ENCODE results near the gene TTC7B. TPM values are rescaled to one million over a fixed set of nuclear protein-coding genes. Genes with fewer than 3 reads are reported as not detected.

The TTC7B gene
- total RNA-seq, 4 donors from 2014 or later = 8.4 to 11.2 (median 9.2) TPM

GRCh38 chr14:90619911-90620310 lies 196.3 kb downstream of the TTC7B start:
- TF ChIP-seq POLR2AphosphoS5 (IDR thresholded peaks at IDR 0.05) = no peak
- TF ChIP-seq EP300 (IDR thresholded peaks at IDR 0.05; ENCODE audit: low read depth) = no peak
- no peak for TF ChIP-seq POLR2A (IDR thresholded peaks at IDR 0.05)
- TF ChIP-seq CTCF (IDR thresholded peaks at IDR 0.05) = no peak
- Histone ChIP-seq H3K27ac (no peak overlapping the region), H3K9me3 (no peaks in the 10 kb centered on the region), H3K27me3 (no peaks in the 10 kb centered on the region), H3K4me1 (no peaks in the 10 kb centered on the region), H3K4me3 (no peak overlapping the region), H3K36me3 (no peaks in the 10 kb centered on the region)
- in situ Hi-C loops (cut with MboI; ENCODE audit: low pct_ligation_motif_present in 1 of 4, low pct_unique_long_range_greater_than_20kb in 1 of 4, low sequenced_read_pairs in 3 of 4) = no loop called here
- intact Hi-C loops (cut with DNase I; ENCODE audit: low total_unique reads) = no loop called here
- DNase-seq = no peak
- WGBS, 2 donors (ENCODE audit: low coverage in 1 of 2) = 94% methylated on average over 8 of the region's 8 CpGs; no CpG with 5 or more reads in 1 of the 2 donors

- no peak for TF ChIP-seq CTCF (IDR thresholded peaks at IDR 0.05)
- TF ChIP-seq EP300 (IDR thresholded peaks at IDR 0.05; ENCODE audit: low read depth) = no peak
- TF ChIP-seq POLR2AphosphoS5 (IDR thresholded peaks at IDR 0.05) = no peak
- no peak for TF ChIP-seq POLR2A (IDR thresholded peaks at IDR 0.05)
- DNase-seq = no peak
- intact Hi-C loops (cut with DNase I; ENCODE audit: low total_unique reads) = no loop called here
- H3K4me3 ChIP-seq = no peak overlapping the region
- in situ Hi-C loops (cut with MboI; ENCODE audit: low pct_ligation_motif_present in 1 of 4, low pct_unique_long_range_greater_than_20kb in 1 of 4, low sequenced_read_pairs in 3 of 4) = no loop called here
- 91% methylated on average over 7 of the region's 7 CpGs; no CpG with 5 or more reads in 1 of the 2 donors for WGBS, 2 donors (ENCODE audit: low coverage in 1 of 2)
- no peaks in the 10 kb centered on the region for H3K27me3 ChIP-seq
- no peaks in the 10 kb centered on the region for H3K4me1 ChIP-seq
- no peak overlapping the region for H3K27ac ChIP-seq
- H3K36me3 ChIP-seq = no peaks in the 10 kb centered on the region
- H3K9me3 ChIP-seq = no peaks in the 10 kb centered on the region
These were observed 198.3 kb downstream of the TTC7B start for GRCh38 chr14:90617961-90618360.

- DNase-seq = no peak
- intact Hi-C loops (cut with DNase I; ENCODE audit: low total_unique reads) (no loop called here), in situ Hi-C loops (cut with MboI; ENCODE audit: low pct_ligation_motif_present in 1 of 4, low pct_unique_long_range_greater_than_20kb in 1 of 4, low sequenced_read_pairs in 3 of 4) (no loop called here)
- H3K9me3 ChIP-seq = no peaks in the 10 kb centered on the region
- no peak overlapping the region for H3K27ac ChIP-seq
- TF ChIP-seq POLR2AphosphoS5 (IDR thresholded peaks at IDR 0.05) = no peak
- no peak for TF ChIP-seq POLR2A (IDR thresholded peaks at IDR 0.05)
- TF ChIP-seq EP300 (IDR thresholded peaks at IDR 0.05; ENCODE audit: low read depth) = no peak
- TF ChIP-seq CTCF (IDR thresholded peaks at IDR 0.05) = no peak
- WGBS, 2 donors (ENCODE audit: low coverage in 1 of 2) = 59 to 70% methylated on average over 7 of the region's 7 CpGs
- no peaks in the 10 kb centered on the region for H3K27me3 ChIP-seq
- no peak overlapping the region for H3K4me3 ChIP-seq
- H3K4me1 ChIP-seq = no peaks in the 10 kb centered on the region
- no peaks in the 10 kb centered on the region for H3K36me3 ChIP-seq
These were observed 199.3 kb downstream of the TTC7B start for GRCh38 chr14:90616881-90617280.

- Histone ChIP-seq H3K4me1 (no peaks in the 10 kb centered on the region), H3K4me3 (no peak overlapping the region), H3K27me3 (no peaks in the 10 kb centered on the region), H3K9me3 (no peaks in the 10 kb centered on the region), H3K27ac (no peak overlapping the region), H3K36me3 (no peaks in the 10 kb centered on the region)
- WGBS, 2 donors (ENCODE audit: low coverage in 1 of 2) = 88% methylated on average over 10 of the region's 10 CpGs; no CpG with 5 or more reads in 1 of the 2 donors
- TF ChIP-seq POLR2AphosphoS5 (IDR thresholded peaks at IDR 0.05) = no peak
- no peak for TF ChIP-seq POLR2A (IDR thresholded peaks at IDR 0.05)
- no peak for TF ChIP-seq CTCF (IDR thresholded peaks at IDR 0.05)
- TF ChIP-seq EP300 (IDR thresholded peaks at IDR 0.05; ENCODE audit: low read depth) = no peak
- in situ Hi-C loops (cut with MboI; ENCODE audit: low pct_ligation_motif_present in 1 of 4, low pct_unique_long_range_greater_than_20kb in 1 of 4, low sequenced_read_pairs in 3 of 4) = no loop called here
- intact Hi-C loops (cut with DNase I; ENCODE audit: low total_unique reads) = no loop called here
- no peak for DNase-seq
These were observed 199.9 kb downstream of the TTC7B start for GRCh38 chr14:90616313-90616712.
